B cell (primary cell): ENCODE measurements around the gene LRRC14B. TPM values are rescaled to one million over a fixed set of nuclear protein-coding genes. Genes with fewer than 3 reads are reported as not detected.
A peak's percentile ranks its signal among the peaks of the same experiment; 100 is the strongest.

ENCODE experiments used
- ATAC-seq: fragments of 200-7000 bp; cut with Tn5 transposase; one replicate; pipeline ENCODE4 v1.10.0; 2021; ENCODE audit warnings: low read depth, mild to moderate bottlenecking, moderate number of reproducible peaks, moderate library complexity
- CTCF ChIA-PET: fragments of 350-600 bp; sonication (Branson Sonifier 250); formaldehyde crosslinking; loops from one replicate; lab custom pipeline; 2021; ENCODE audit warnings: antibody characterized with exemption, inconsistent platforms; lab: Charles Lee
- POLR2A ChIA-PET: fragments of 350-600 bp; sonication (Branson Sonifier 250); formaldehyde crosslinking; loops from one replicate; lab custom pipeline; 2021; ENCODE audit warnings: antibody characterized with exemption; lab: Charles Lee
- DNase-seq: peaks from one replicate; pipeline ENCODE4 v3.0.0; 2013
- H2AFZ ChIP-seq: 2 replicates; pipeline ENCODE4 v1.6.1; 2012; ENCODE audit warnings: mild to moderate bottlenecking, low read depth, low read length; ENCODE audit not compliant: insufficient read depth, poor library complexity, severe bottlenecking
- H3K27ac ChIP-seq, 2 donors: 1 replicate in 1 of 2; 2 replicates in 1 of 2; pipeline ENCODE4 v1.5.1; 2012 to 2013; ENCODE audit warnings: low read length in 2 of 2, mild to moderate bottlenecking in 2 of 2, moderate library complexity in 1 of 2
- H3K27me3 ChIP-seq, 4 experiments: fragments of 200-600 bp in 1 of 4; sonication (generic) in 1 of 4; replicated peaks in 1 of 4; 1 replicate in 2 of 4; 2 replicates in 2 of 4; pipeline versions ENCODE4 v1.6.1 to v1.7.0; 2013 to 2016; ENCODE audit warnings: low read length in 3 of 4, mild to moderate bottlenecking in 2 of 4, mixed read lengths in 1 of 4, moderate library complexity in 1 of 4; ENCODE audit not compliant: insufficient read depth in 4 of 4, control insufficient read depth in 3 of 4; ENCODE audit errors: control extremely low read depth in 1 of 4
- H3K36me3 ChIP-seq, 2 experiments: replicated peaks in 1 of 2; 1 replicate in 1 of 2; 2 replicates in 1 of 2; pipeline versions ENCODE4 v1.6.1 to v1.7.1; 2013; ENCODE audit warnings: low read length in 1 of 2; ENCODE audit not compliant: insufficient read depth in 2 of 2, control insufficient read depth in 1 of 2; ENCODE audit errors: control extremely low read depth in 1 of 2, extremely low read depth in 1 of 2
- H3K4me1 ChIP-seq, 2 donors: fragments of 200-600 bp in 1 of 2; sonication (generic) in 1 of 2; 1 replicate in 1 of 2; 2 replicates in 1 of 2; pipeline versions ENCODE4 v1.5.1 to v1.6.1; 2013 to 2017; ENCODE audit warnings: low read length in 2 of 2; ENCODE audit not compliant: control insufficient read depth in 2 of 2, insufficient read depth in 2 of 2
- H3K4me2 ChIP-seq: replicated peaks from 2 replicates; pipeline ENCODE3; 2012; ENCODE audit warnings: mild to moderate bottlenecking, low read depth, low read length; ENCODE audit not compliant: poor library complexity, severe bottlenecking
- H3K4me3 ChIP-seq, 5 experiments: fragments of 200-600 bp in 1 of 5; sonication (generic) in 1 of 5; 1 replicate in 3 of 5; 2 replicates in 2 of 5; pipeline versions ENCODE4 v1.5.1 to v1.7.0; 2011 to 2016; ENCODE audit warnings: low read length in 4 of 5, mild to moderate bottlenecking in 4 of 5, low read depth in 2 of 5, control low read depth in 1 of 5, moderate library complexity in 1 of 5; ENCODE audit not compliant: insufficient read depth in 1 of 5; ENCODE audit errors: control extremely low read depth in 1 of 5, extremely low read depth in 1 of 5
- H3K79me2 ChIP-seq: fragments of 200-600 bp; sonication (generic); one replicate; pipeline ENCODE4 v1.6.0; 2016; ENCODE audit warnings: low read length; ENCODE audit not compliant: control insufficient read depth, insufficient read depth
- H3K9ac ChIP-seq: fragments of 200-600 bp; sonication (generic); 2 replicates; pipeline ENCODE4 v1.6.1; 2017; ENCODE audit warnings: mild to moderate bottlenecking, low read length, moderate library complexity
- H3K9me3 ChIP-seq, 3 donors: one replicate each; pipeline versions ENCODE4 v1.6.1 to v1.7.1; 2013; ENCODE audit warnings: low read length in 2 of 3; ENCODE audit not compliant: control insufficient read depth in 2 of 3, insufficient read depth in 1 of 3; ENCODE audit errors: control extremely low read depth in 1 of 3
- H4K20me1 ChIP-seq: 2 replicates; pipeline ENCODE4 v1.6.0; 2012; ENCODE audit warnings: mild to moderate bottlenecking, low read length; ENCODE audit not compliant: insufficient read depth, control insufficient read depth, poor library complexity, severe bottlenecking
- H3K27ac Mint-ChIP-seq: one replicate; pipeline ENCODE4 v1.8.0; 2021; ENCODE audit warnings: mixed read lengths
- H3K27me3 Mint-ChIP-seq: one replicate; pipeline ENCODE4 v1.8.0; 2021; ENCODE audit warnings: mixed read lengths
- H3K4me1 Mint-ChIP-seq: one replicate; pipeline ENCODE4 v1.8.0; 2021; ENCODE audit warnings: mixed read lengths
- H3K4me3 Mint-ChIP-seq: one replicate; pipeline ENCODE4 v1.8.0; 2021; ENCODE audit warnings: mixed read lengths
- H3K9me3 Mint-ChIP-seq: one replicate; pipeline ENCODE4 v1.8.0; 2022; ENCODE audit warnings: mixed read lengths; ENCODE audit not compliant: insufficient read depth
- EZH2 ChIP-seq: IDR thresholded peaks from 2 replicates; pipeline ENCODE4 v1.6.1; 2012; ENCODE audit warnings: borderline replicate concordance, low read depth, mild to moderate bottlenecking, moderate library complexity, low read length; ENCODE audit not compliant: insufficient read depth, poor library complexity, severe bottlenecking
- WGBS: methylation state at CpG from one replicate; pipeline ENCODE4 v1.1.5; 2013; ENCODE audit warnings: missing lambda C conversion rate; ENCODE audit not compliant: insufficient coverage; 5-methylcytosine and 5-hydroxymethylcytosine counted together
- intact Hi-C: fragments of 100-400 bp; cut with micrococcal nuclease; formaldehyde crosslinking; loops from one replicate; pipeline ENCODE4 v1.10.0; 2022
- polyA plus RNA-seq: library from polyadenylated mRNA; depleted of rRNA; stranded (reverse); fragments of >200 nt; gene quantifications from 2 replicates; pipeline ENCODE4 v1.2.3, GENCODE V29; 2012
- total RNA-seq, 2 donors: library from RNA; stranded (reverse); fragments of 120-200 nt in 1 of 2; gene quantifications; 1 replicate in 1 of 2; 2 replicates in 1 of 2; pipeline versions ENCODE4 v1.2.3 to v1.2.4, GENCODE V29; 2013 to 2022
- TF ChIP-seq, protein P1 (sequence below): fragments of 200-600 bp; IDR thresholded peaks from one replicate; pipeline ENCODE4 v1.8.0; 2022; ENCODE audit warnings: antibody characterized with exemption, mild to moderate bottlenecking

The LRRC14B gene
- total and polyA plus RNA-seq, 2 donors (not counting 1 experiment from before 2014, with no cell fraction given): 0.06 TPM; not detected in 1

- no peak for ATAC-seq
These were observed 28.2 kb downstream of the LRRC14B start for GRCh38 chr5:219460-219863.

GRCh38 chr5:219991-220390 is 28.7 kb downstream of the LRRC14B start:
- peaks cover 30% of the 10 kb centered on the region for H4K20me1 ChIP-seq
- DNase-seq: peak; percentile 51
- H3K4me1 Mint-ChIP-seq: peaks cover 52% of the 10 kb centered on the region

More at GRCh38 chr5:219460-219863, 28.2 kb downstream of the LRRC14B start:
- Mint-ChIP-seq H3K27ac (peak overlapping the region; percentile 94), H3K4me3 (peak overlapping the region; percentile 96), H3K9me3 (no peaks in the 10 kb centered on the region), H3K27me3 (no peaks in the 10 kb centered on the region), H3K4me1 (peaks cover 56% of the 10 kb centered on the region)
- Histone ChIP-seq H3K36me3 (peaks cover 0 to 8% of the 10 kb centered on the region in 2 experiments), H3K4me3 (peak overlapping the region; percentile 67 to 93 (median 90)), H3K9me3 (no peaks in the 10 kb centered on the region), H2AFZ (peak overlapping the region; percentile 79), H3K79me2 (peaks cover 75% of the 10 kb centered on the region), H3K9ac (peak overlapping the region; percentile 76), H3K4me1 (peaks cover 6 to 19% of the 10 kb centered on the region in 2 donors), H3K27ac (peak overlapping the region; percentile 14 to 83), H3K4me2 (peak overlapping the region; percentile 90), H4K20me1 (peaks cover 25% of the 10 kb centered on the region), H3K27me3 (no peaks in the 10 kb centered on the region)
- WGBS: 2% methylated on average over 8 of the region's 9 CpGs
- POLR2A ChIA-PET: no interaction called here
- peak; percentile 35 for DNase-seq
- TF ChIP-seq EZH2: no peak
- TF ChIP-seq, protein P1, sequence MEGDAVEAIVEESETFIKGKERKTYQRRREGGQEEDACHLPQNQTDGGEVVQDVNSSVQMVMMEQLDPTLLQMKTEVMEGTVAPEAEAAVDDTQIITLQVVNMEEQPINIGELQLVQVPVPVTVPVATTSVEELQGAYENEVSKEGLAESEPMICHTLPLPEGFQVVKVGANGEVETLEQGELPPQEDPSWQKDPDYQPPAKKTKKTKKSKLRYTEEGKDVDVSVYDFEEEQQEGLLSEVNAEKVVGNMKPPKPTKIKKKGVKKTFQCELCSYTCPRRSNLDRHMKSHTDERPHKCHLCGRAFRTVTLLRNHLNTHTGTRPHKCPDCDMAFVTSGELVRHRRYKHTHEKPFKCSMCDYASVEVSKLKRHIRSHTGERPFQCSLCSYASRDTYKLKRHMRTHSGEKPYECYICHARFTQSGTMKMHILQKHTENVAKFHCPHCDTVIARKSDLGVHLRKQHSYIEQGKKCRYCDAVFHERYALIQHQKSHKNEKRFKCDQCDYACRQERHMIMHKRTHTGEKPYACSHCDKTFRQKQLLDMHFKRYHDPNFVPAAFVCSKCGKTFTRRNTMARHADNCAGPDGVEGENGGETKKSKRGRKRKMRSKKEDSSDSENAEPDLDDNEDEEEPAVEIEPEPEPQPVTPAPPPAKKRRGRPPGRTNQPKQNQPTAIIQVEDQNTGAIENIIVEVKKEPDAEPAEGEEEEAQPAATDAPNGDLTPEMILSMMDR: no peak
- intact Hi-C loops: no loop called here
- CTCF ChIA-PET: interaction anchor here (0.8 to 3.5 kb wide), 2 partner anchors 31 to 51 kb away, joined by 3 to 19 read pairs; no protein-coding TSS in a partner anchor

More at GRCh38 chr5:219991-220390, 28.7 kb downstream of the LRRC14B start:
- no peaks in the 10 kb centered on the region for H3K27me3 ChIP-seq
- no peaks in the 10 kb centered on the region for H3K9me3 Mint-ChIP-seq
- WGBS: 20% methylated on average over 1 of the region's 4 CpGs
- H3K36me3 ChIP-seq: peaks cover 0 to 13% of the 10 kb centered on the region in 2 experiments
- ChIA-PET CTCF (interaction anchor here (0.8 to 3.5 kb wide), 2 partner anchors 31 to 50 kb away, joined by 3 to 19 read pairs; no protein-coding TSS in a partner anchor), POLR2A (no interaction called here)
- peak overlapping the region; percentile 67 to 93 (median 90) for H3K4me3 ChIP-seq
- peak overlapping the region; percentile 90 for H3K4me2 ChIP-seq
- H3K4me3 Mint-ChIP-seq: peak overlapping the region; percentile 96
- TF ChIP-seq, protein P1: no peak
- TF ChIP-seq EZH2: no peak
- no peak for ATAC-seq
- H3K27ac Mint-ChIP-seq: peak overlapping the region; percentile 94
- H3K9ac ChIP-seq: peak overlapping the region; percentile 76
- peak overlapping the region; percentile 79 for H2AFZ ChIP-seq
- peak overlapping the region; percentile 14 to 83 for H3K27ac ChIP-seq
- peaks cover 6 to 19% of the 10 kb centered on the region in 2 donors for H3K4me1 ChIP-seq
- no peaks in the 10 kb centered on the region for H3K27me3 Mint-ChIP-seq
- intact Hi-C loops: no loop called here
- H3K79me2 ChIP-seq: peaks cover 75% of the 10 kb centered on the region
- no peaks in the 10 kb centered on the region for H3K9me3 ChIP-seq
